Endothelial cell of umbilical vein (primary cell): Measurements from ENCODE around the gene WDR26. TPM values are rescaled to one million over a fixed set of nuclear protein-coding genes. Genes with fewer than 3 reads are reported as not detected.

Experiments
- BruUV-seq: library from RNA; stranded (reverse); fragments of 400-500 nt; replicated peaks from 2 replicates; lab custom pipeline; 2021; lab: Mats Ljungman, UMichigan
- CTCF ChIA-PET: fragments of 300-600, 350-600 bp; sonication (Branson Sonifier 250); formaldehyde crosslinking; loops from one replicate; lab custom pipeline; 2021; ENCODE audit warnings: antibody characterized with exemption, inconsistent platforms; lab: Charles Lee
- POLR2A ChIA-PET: fragments of 300-600, 350-600 bp; sonication (Branson Sonifier 250); formaldehyde crosslinking; loops from one replicate; lab custom pipeline; 2021; ENCODE audit warnings: antibody characterized with exemption, inconsistent platforms; lab: Charles Lee
- DNase-seq: peaks from one replicate; pipeline ENCODE4 v3.0.0-alpha.2; 2011; ENCODE audit warnings: low read depth, low spot score
- FAIRE-seq: peaks from 2 replicates; lab custom pipeline; 2011; peaks lifted over from hg19 to GRCh38; lab: Jason Lieb, UNC
- H2AFZ ChIP-seq: 2 replicates; pipeline ENCODE4 v1.6.0; 2012; ENCODE audit warnings: low read depth, low read length, control low read depth, inconsistent platforms
- H3K27ac ChIP-seq: 2 replicates; pipeline ENCODE4 v1.5.1; 2011; ENCODE audit warnings: low read depth, mild to moderate bottlenecking, control low read depth, low read length, moderate library complexity; ENCODE audit not compliant: insufficient read depth
- H3K27me3 ChIP-seq, 2 experiments: 2 replicates each; pipeline versions ENCODE4 v1.6.0 to v1.6.1; 2011; ENCODE audit warnings: low read length in 2 of 2, mixed read lengths in 1 of 2; ENCODE audit not compliant: control insufficient read depth in 2 of 2, insufficient read depth in 2 of 2
- H3K36me3 ChIP-seq, 2 experiments: 2 replicates in 1 of 2; 3 replicates in 1 of 2; pipeline ENCODE4 v1.5.1; 2011; ENCODE audit warnings: low read length in 2 of 2, mild to moderate bottlenecking in 1 of 2, moderate library complexity in 1 of 2; ENCODE audit not compliant: control insufficient read depth in 2 of 2, insufficient read depth in 2 of 2; ENCODE audit errors: extremely low read depth in 1 of 2
- H3K4me1 ChIP-seq: 3 replicates; pipeline ENCODE4 v1.5.1; 2011; ENCODE audit warnings: mild to moderate bottlenecking, low read length; ENCODE audit not compliant: control insufficient read depth, insufficient read depth; ENCODE audit errors: extremely low read depth
- H3K4me2 ChIP-seq: 2 replicates; pipeline ENCODE4 v1.6.1; 2011; ENCODE audit warnings: low read length, control low read depth, mixed read lengths; ENCODE audit not compliant: insufficient read depth
- H3K4me3 ChIP-seq, 3 experiments: fragments of 200-600 bp in 1 of 3; sonication (generic), shearing (Covaris generic) in 1 of 3; replicated peaks in 1 of 3; 2 replicates each; pipeline ENCODE4 v1.5.1; 2011 to 2016; ENCODE audit warnings: control low read depth in 3 of 3, low read length in 3 of 3, mild to moderate bottlenecking in 2 of 3, inconsistent platforms in 1 of 3, low read depth in 1 of 3, moderate library complexity in 1 of 3; ENCODE audit not compliant: insufficient read depth in 1 of 3
- H3K79me2 ChIP-seq: 2 replicates; pipeline ENCODE4 v1.6.0; 2012; ENCODE audit warnings: low read length, inconsistent platforms; ENCODE audit not compliant: control insufficient read depth, insufficient read depth
- H3K9ac ChIP-seq: replicated peaks from 2 replicates; pipeline ENCODE3; 2011; ENCODE audit warnings: low read length, control low read depth; ENCODE audit not compliant: insufficient read depth; ENCODE audit errors: extremely low read depth
- H3K9me1 ChIP-seq: replicated peaks from 3 replicates; pipeline ENCODE4 v1.6.0; 2011; ENCODE audit warnings: mild to moderate bottlenecking, low read length; ENCODE audit not compliant: control insufficient read depth, insufficient read depth; ENCODE audit errors: extremely low read depth
- H3K9me3 ChIP-seq: replicated peaks from 2 replicates; pipeline ENCODE4 v1.5.1; 2012; ENCODE audit warnings: low read length, inconsistent platforms; ENCODE audit not compliant: control insufficient read depth, insufficient read depth
- H4K20me1 ChIP-seq: replicated peaks from 2 replicates; pipeline ENCODE3; 2011; ENCODE audit warnings: mild to moderate bottlenecking, low read length; ENCODE audit not compliant: control insufficient read depth, insufficient read depth; ENCODE audit errors: extremely low read depth
- CTCF ChIP-seq, 2 donors: IDR thresholded peaks; 1 replicate in 1 of 2; 2 replicates in 1 of 2; pipeline ENCODE4 v1.5.1; 2011; ENCODE audit warnings: low read length in 2 of 2, mild to moderate bottlenecking in 2 of 2, moderate library complexity in 2 of 2, control low read depth in 1 of 2, inconsistent platforms in 1 of 2, low read depth in 1 of 2; ENCODE audit not compliant: insufficient read depth in 1 of 2; ENCODE audit errors: extremely low read depth in 1 of 2
- EZH2 ChIP-seq: IDR thresholded peaks from 2 replicates; pipeline ENCODE4 v1.6.1; 2012; ENCODE audit warnings: borderline replicate concordance, low read depth, mild to moderate bottlenecking, moderate library complexity, low read length, inconsistent platforms; ENCODE audit not compliant: severe bottlenecking
- FOS ChIP-seq: IDR thresholded peaks from 2 replicates; pipeline ENCODE4 v1.6.1; 2011; ENCODE audit warnings: mild to moderate bottlenecking, low read length, moderate library complexity, borderline replicate concordance; ENCODE audit not compliant: insufficient read depth
- JUN ChIP-seq: IDR thresholded peaks from 2 replicates; pipeline ENCODE4 v1.6.1; 2011; ENCODE audit warnings: borderline replicate concordance, low read depth; ENCODE audit not compliant: insufficient read length, insufficient read depth
- MAX ChIP-seq: IDR thresholded peaks from 2 replicates; pipeline ENCODE4 v1.6.1; 2011; ENCODE audit not compliant: insufficient read depth, insufficient read length
- MYC ChIP-seq: IDR thresholded peaks from one replicate; pipeline ENCODE4 v1.6.1; 2011; ENCODE audit warnings: mild to moderate bottlenecking, low read depth, low read length
- POLR2AphosphoS5 ChIP-seq: IDR thresholded peaks from 2 replicates; pipeline ENCODE4 v1.6.1; 2012; ENCODE audit warnings: low read depth, mild to moderate bottlenecking, control low read depth, low read length, moderate library complexity; ENCODE audit not compliant: insufficient read depth
- dilution Hi-C: fragments of 300-500 bp; cut with MboI; formaldehyde crosslinking; loops from one replicate; pipeline ENCODE4 v1.15.0; 2019; ENCODE audit warnings: low sequenced_read_pairs; ENCODE audit not compliant: extremely low pct_ligation_motif_present
- intact Hi-C: fragments of 100-400 bp; cut with micrococcal nuclease; formaldehyde crosslinking; loops from one replicate; pipeline ENCODE4 v1.10.0; 2022
- polyA plus RNA-seq, 4 experiments: library from polyadenylated mRNA; depleted of rRNA in 3 of 4; stranded (reverse) in 3 of 4; unstranded in 1 of 4; fragments of >200 nt; gene quantifications; 2 replicates each; pipeline versions ENCODE4 v1.2.1 to v1.2.3, GENCODE V29; 2011 to 2012; ENCODE audit warnings: missing spikeins in 1 of 4
- total RNA-seq: library from RNA; stranded (reverse); gene quantifications from 2 replicates; pipeline ENCODE4 v1.2.3, GENCODE V29; 2021

Gene WDR26
- total and polyA plus RNA-seq, 2 donors (not counting 3 experiments of a cell fraction or from before 2014, with no cell fraction given), result 26.7 to 92.4 TPM

GRCh38 chr1:224390517-224390916 lies 44.1 kb downstream of the WDR26 start:
- CTCF ChIA-PET, result no interaction called here
- H2AFZ ChIP-seq, result no peak overlapping the region

More at GRCh38 chr1:224390517-224390916, 44.1 kb downstream of the WDR26 start:
- no peak overlapping the region for H3K27ac ChIP-seq
- no peaks in the 10 kb centered on the region for H3K4me1 ChIP-seq
- POLR2A ChIA-PET, result no interaction called here
- H3K4me2 ChIP-seq, result no peak overlapping the region
- no peak for TF ChIP-seq JUN
- no peak for TF ChIP-seq FOS
- no peak for TF ChIP-seq CTCF (IDR thresholded peaks at IDR 0.05; ENCODE audit: extremely low read depth in 1 of 2, insufficient read depth in 1 of 2, low read depth in 1 of 2, low read length in 2 of 2)
- no peak for TF ChIP-seq MAX
- no peak for TF ChIP-seq EZH2
- TF ChIP-seq MYC, result no peak
- TF ChIP-seq POLR2AphosphoS5, result no peak
- no peak overlapping the region for H3K9ac ChIP-seq
- H3K4me3 ChIP-seq, result no peak overlapping the region
- H3K79me2 ChIP-seq, result no peaks in the 10 kb centered on the region
- no peaks in the 10 kb centered on the region for H3K27me3 ChIP-seq
- no peaks in the 10 kb centered on the region for H3K9me3 ChIP-seq
- no TSS peak for BruUV-seq
- no peaks in the 10 kb centered on the region for H3K9me1 ChIP-seq
- no peaks in the 10 kb centered on the region for H4K20me1 ChIP-seq
- peaks cover 10 to 36% of the 10 kb centered on the region in 2 experiments for H3K36me3 ChIP-seq
- dilution Hi-C loops, result no loop called here
- intact Hi-C loops, result no loop called here
- no peak for DNase-seq
- FAIRE-seq, result no peak
